Esophagus squamous epithelium (tissue), 5 donors: ENCODE measurements around the gene AVP. TPM values are rescaled to one million over a fixed set of nuclear protein-coding genes. Genes with fewer than 3 reads are reported as not detected.
"Not testable (repeated sequence)": the region's sequence is repeated elsewhere in the genome, so short reads cannot be mapped to it uniquely, and the experiment has no call there.

Experiments
- DNase-seq: peaks from one replicate; lab custom pipeline; 2025; lab: John Stamatoyannopoulos, UW
- H3K27ac ChIP-seq, 4 donors: fragments of 200-600 bp; sonication (generic); one replicate each; pipeline ENCODE4 v1.5.1; 2016 to 2019; ENCODE audit warnings: mild to moderate bottlenecking in 1 of 4
- H3K27me3 ChIP-seq, 4 donors: fragments of 200-600 bp; sonication (generic); 1 replicate in 3 of 4; 2 replicates in 1 of 4; pipeline versions ENCODE4 v1.5.1 to v1.6.0; 2017 to 2021; ENCODE audit warnings: antibody characterized with exemption in 1 of 4
- H3K36me3 ChIP-seq, 3 donors: fragments of 200-600 bp; sonication (generic); one replicate each; pipeline ENCODE4 v1.5.1; 2016 to 2019
- H3K4me1 ChIP-seq, 3 donors: fragments of 200-600 bp; sonication (generic); one replicate each; pipeline ENCODE4 v1.5.1; 2017 to 2019
- H3K4me3 ChIP-seq, 4 donors: fragments of 200-600 bp; sonication (generic); 1 replicate in 3 of 4; 2 replicates in 1 of 4; pipeline ENCODE4 v1.5.1; 2016 to 2019; ENCODE audit warnings: mild to moderate bottlenecking in 2 of 4, moderate library complexity in 1 of 4
- H3K9me3 ChIP-seq, 3 donors: fragments of 200-600 bp; sonication (generic); one replicate each; pipeline ENCODE4 v1.5.1; 2016 to 2019
- POLR2A ChIP-seq, 4 donors: fragments of 450-650 bp; IDR thresholded peaks; one replicate each; pipeline ENCODE4 v1.6.1; 2017; ENCODE audit warnings: antibody characterized with exemption in 4 of 4, mild to moderate bottlenecking in 4 of 4, moderate library complexity in 3 of 4
- WGBS, 2 donors: methylation state at CpG; one replicate each; pipeline ENCODE4 v1.1.5; 2018; 5-methylcytosine and 5-hydroxymethylcytosine counted together
- intact Hi-C: fragments of 100-400 bp; cut with DNase I; formaldehyde crosslinking; loops from one replicate; pipeline ENCODE4 v1.15.0; 2022
- total RNA-seq, 4 donors: library from RNA; depleted of rRNA; stranded (reverse); fragments of >200 nt; gene quantifications; one replicate each; pipeline ENCODE4 v1.1.0, GENCODE V29; 2016
- TF ChIP-seq, protein P1 (sequence below), 6 experiments: fragments of 450-650 bp in 4 of 6; fragments of 200-600 bp in 2 of 6; sonication (generic) in 2 of 6; IDR thresholded peaks; one replicate each; pipeline ENCODE4 v1.5.1; 2016 to 2019; ENCODE audit warnings: antibody characterized with exemption in 6 of 6, mild to moderate bottlenecking in 4 of 6, moderate library complexity in 4 of 6
- donor health status: DM: yes; HTN: yes; CAD: no.

Gene AVP
- total RNA-seq, 4 donors from 2014 or later: not detected

DNA sequence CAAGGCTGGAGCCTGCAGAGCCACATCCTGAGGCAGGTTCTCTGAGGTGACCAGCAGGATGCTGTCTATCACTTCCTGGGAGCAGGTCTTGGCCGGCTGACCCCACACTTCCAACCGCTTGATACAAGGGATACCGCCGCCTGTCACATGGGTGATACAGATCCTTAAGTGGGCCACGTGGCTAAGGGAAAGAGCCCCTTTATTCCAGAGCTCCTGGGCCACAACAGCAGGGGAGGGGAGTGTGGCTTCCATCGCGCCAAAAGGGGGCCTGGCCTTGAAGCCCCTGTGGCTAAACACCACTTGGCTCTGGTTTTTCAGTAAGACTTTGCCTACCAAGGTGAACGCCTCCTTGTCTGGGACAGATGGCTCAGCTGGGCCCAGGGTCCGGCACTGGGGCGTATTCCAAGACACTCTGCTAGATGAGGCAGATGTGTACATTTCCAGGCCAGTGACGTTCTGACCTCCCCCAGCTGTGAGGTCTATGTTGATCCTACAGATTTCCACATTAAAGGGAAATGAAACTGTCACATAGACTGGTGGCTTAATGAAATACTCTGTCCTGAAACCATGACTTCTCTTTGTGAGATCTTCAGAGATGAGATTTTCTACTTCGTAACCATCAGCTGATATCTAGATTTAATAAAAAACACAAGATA is 37.6 kb upstream of the AVP start:
- Histone ChIP-seq H3K27ac (no peak overlapping the region), H3K36me3 (peaks cover 4 to 57% (median 12%) of the 10 kb centered on the region in 3 donors), H3K27me3 (no peaks in the 10 kb centered on the region), H3K9me3 (peaks cover 0 to 9% (median 0%) of the 10 kb centered on the region in 3 donors), H3K4me3 (no peak overlapping the region), H3K4me1 (peaks cover 0 to 12% (median 7%) of the 10 kb centered on the region in 3 donors)
- TF ChIP-seq POLR2A (IDR thresholded peaks at IDR 0.05): no peak
- TF ChIP-seq, protein P1, sequence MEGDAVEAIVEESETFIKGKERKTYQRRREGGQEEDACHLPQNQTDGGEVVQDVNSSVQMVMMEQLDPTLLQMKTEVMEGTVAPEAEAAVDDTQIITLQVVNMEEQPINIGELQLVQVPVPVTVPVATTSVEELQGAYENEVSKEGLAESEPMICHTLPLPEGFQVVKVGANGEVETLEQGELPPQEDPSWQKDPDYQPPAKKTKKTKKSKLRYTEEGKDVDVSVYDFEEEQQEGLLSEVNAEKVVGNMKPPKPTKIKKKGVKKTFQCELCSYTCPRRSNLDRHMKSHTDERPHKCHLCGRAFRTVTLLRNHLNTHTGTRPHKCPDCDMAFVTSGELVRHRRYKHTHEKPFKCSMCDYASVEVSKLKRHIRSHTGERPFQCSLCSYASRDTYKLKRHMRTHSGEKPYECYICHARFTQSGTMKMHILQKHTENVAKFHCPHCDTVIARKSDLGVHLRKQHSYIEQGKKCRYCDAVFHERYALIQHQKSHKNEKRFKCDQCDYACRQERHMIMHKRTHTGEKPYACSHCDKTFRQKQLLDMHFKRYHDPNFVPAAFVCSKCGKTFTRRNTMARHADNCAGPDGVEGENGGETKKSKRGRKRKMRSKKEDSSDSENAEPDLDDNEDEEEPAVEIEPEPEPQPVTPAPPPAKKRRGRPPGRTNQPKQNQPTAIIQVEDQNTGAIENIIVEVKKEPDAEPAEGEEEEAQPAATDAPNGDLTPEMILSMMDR (IDR thresholded peaks at IDR 0.05): no peak
- intact Hi-C loops: no loop called here
- WGBS, 2 donors: 93 to 100% methylated on average over 1 to 10 of the region's 12 CpGs
- no peak for DNase-seq

DNA sequence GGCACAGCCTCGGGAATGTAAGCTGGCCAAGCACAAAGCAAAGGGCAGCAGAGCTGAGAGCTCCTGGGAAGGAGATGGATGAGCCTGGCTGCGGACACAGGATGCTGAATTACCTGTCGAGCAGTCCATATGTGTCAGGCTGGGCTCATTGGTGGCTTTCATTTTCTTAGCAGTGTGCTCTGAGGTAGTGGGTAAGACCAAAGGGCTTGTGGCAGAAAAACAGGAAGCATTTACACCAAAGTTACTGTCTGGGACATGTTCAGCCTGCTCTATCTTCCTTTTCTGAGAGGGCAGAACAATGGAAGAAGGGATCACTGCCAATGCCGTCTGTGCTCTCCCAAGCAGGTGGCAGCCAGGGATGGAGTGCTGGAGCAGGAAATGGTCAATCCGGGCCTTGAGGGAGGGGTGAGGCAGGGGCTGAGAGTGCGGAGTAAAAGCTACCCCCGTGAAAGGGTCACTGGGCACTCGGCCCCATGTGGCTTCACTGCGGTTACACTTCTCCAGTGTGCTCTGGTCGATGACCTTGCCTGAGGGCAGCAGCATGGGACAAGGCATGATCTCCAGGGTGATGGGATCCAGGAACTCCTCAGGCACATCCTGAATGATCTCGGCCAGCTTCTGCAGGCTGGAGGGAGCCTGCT is 36.9 kb upstream of the AVP start:
- Histone ChIP-seq H3K4me3 (no peak overlapping the region), H3K4me1 (peaks cover 0 to 12% (median 7%) of the 10 kb centered on the region in 3 donors), H3K27ac (no peak overlapping the region), H3K36me3 (peaks cover 4 to 57% (median 12%) of the 10 kb centered on the region in 3 donors), H3K27me3 (no peaks in the 10 kb centered on the region), H3K9me3 (peaks cover 0 to 9% (median 0%) of the 10 kb centered on the region in 3 donors)
- intact Hi-C loops: no loop called here
- TF ChIP-seq, protein P1 (IDR thresholded peaks at IDR 0.05): no peak
- TF ChIP-seq POLR2A (IDR thresholded peaks at IDR 0.05): no peak
- DNase-seq: no peak
- 55 to 63% methylated on average over 4 of the region's 11 CpGs for WGBS, 2 donors

DNA sequence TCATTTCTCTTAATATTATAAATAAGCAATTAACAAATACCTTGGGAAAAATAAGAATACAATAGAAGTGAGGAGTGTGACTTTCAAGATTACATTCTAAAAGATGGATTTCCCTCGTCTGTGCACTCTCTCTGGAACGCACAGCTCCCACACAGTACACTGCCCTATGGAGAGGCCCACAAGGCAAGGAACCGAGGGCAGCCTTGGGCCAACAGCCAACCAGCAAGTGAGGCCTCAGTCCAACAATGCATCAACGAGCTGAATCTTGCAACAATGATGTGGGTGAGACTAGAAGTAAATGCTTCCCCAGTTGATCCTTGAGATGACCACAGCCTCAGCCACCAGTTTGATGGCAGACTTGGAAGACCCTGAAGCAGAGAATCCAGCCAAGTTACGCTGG is 34.5 kb upstream of the AVP start:
- Histone ChIP-seq H3K27me3 (no peaks in the 10 kb centered on the region), H3K27ac (no peak overlapping the region), H3K4me3 (no peak overlapping the region), H3K4me1 (peaks cover 0 to 22% (median 12%) of the 10 kb centered on the region in 3 donors), H3K36me3 (peaks cover 4 to 53% (median 12%) of the 10 kb centered on the region in 3 donors), H3K9me3 (no peaks in the 10 kb centered on the region)
- TF ChIP-seq POLR2A (IDR thresholded peaks at IDR 0.05): no peak
- TF ChIP-seq, protein P1 (IDR thresholded peaks at IDR 0.05): no peak
- 66 to 67% methylated on average over 5 of the region's 5 CpGs for WGBS, 2 donors
- DNase-seq: no peak
- intact Hi-C loops: no loop called here

DNA sequence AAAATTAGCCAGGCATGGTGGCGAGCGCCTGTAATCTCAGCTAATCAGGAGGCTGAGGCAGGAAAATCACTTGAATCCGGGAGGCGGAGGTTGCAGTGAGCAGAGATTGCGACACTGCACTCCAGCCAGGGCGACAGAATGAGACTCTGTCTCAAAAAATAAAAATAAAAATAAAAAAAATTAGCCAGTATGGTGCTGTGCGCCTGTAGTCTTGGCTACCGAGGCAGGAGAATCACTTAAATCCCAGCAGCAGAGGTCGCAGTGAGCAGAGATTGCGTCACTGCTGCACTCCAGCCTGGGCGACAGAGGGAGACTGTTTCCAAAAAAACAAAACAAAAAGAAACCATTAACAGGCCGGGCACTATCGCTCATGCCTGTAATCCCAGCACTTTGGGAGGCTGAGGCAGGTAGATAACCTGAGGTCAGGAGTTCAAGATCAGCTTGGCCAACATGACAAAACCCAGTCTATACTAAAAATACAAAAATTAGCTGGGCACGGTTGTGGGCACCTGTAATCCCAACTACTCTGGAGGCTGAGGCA is 33.4 kb upstream of the AVP start:
- 49 to 56% methylated on average over 14 of the region's 14 CpGs for WGBS, 2 donors
- H3K27me3 ChIP-seq, H3K9me3 ChIP-seq, intact Hi-C loops, DNase-seq: not testable (repeated sequence)
- TF ChIP-seq, protein P1 (IDR thresholded peaks at IDR 0.05): peak; percentile 15 to 57 (median 45)
- Histone ChIP-seq H3K4me3 (peak overlapping the region in 1 of 4 donors; percentile 24), H3K36me3 (peaks cover 4 to 59% (median 12%) of the 10 kb centered on the region in 3 donors), H3K4me1 (peaks cover 0 to 22% (median 12%) of the 10 kb centered on the region in 3 donors), H3K27ac (peak overlapping the region in 2 of 4 donors; percentile 16 to 49)

DNA sequence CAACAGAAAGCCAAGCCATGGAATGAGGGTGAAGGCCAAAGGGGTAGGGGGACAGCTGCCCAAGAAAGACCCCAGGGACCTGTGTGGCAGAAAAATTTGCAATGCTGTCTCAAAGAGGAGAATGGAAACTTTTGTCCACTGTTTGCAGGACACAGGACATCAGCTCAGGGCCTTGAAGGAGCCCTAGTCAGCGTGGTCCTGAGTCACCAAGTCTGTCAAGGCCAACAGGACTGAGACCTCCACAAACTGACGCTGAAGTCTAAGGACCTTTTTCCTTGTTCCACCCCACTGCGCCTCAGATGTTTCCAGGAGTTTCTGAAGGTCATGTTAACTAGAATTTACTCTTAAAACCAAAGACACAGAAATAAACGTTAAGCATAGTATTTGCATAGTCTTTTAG is 31.8 kb upstream of the AVP start:
- whole genome bisulfite sequencing, 2 donors: 74 to 83% methylated on average over 4 of the region's 4 CpGs
- H3K27me3 ChIP-seq: no peaks in the 10 kb centered on the region
- no peak for DNase-seq
- TF ChIP-seq, protein P1 (IDR thresholded peaks at IDR 0.05): no peak
- no peak for TF ChIP-seq POLR2A (IDR thresholded peaks at IDR 0.05)
- no peak overlapping the region for H3K4me3 ChIP-seq
- no peaks in the 10 kb centered on the region for H3K9me3 ChIP-seq
- peaks cover 0 to 59% (median 4%) of the 10 kb centered on the region in 3 donors for H3K36me3 ChIP-seq
- intact Hi-C loops: no loop called here
- H3K27ac ChIP-seq: no peak overlapping the region
- H3K4me1 ChIP-seq: peaks cover 0 to 22% (median 12%) of the 10 kb centered on the region in 3 donors
